Measurements from ENCODE around the gene VAMP5.

GRCh38 chr2:85596486-85597143 lies 12.4 kb downstream of the VAMP5 start:
- no peak for TF ChIP-seq EZH2 (IDR thresholded peaks at IDR 0.05; ENCODE audit: borderline replicate concordance)
- TF ChIP-seq CTCF (IDR thresholded peaks at IDR 0.05; ENCODE audit: poor library complexity): no peak

Data from hepatocyte (in vitro differentiated cells).